ENCODE measurements around the gene OR14A2.

- TF ChIP-seq CTCF (IDR thresholded peaks at IDR 0.05) (no peak), POLR2A (IDR thresholded peaks at IDR 0.05) (no peak)
Observed at GRCh38 chr1:247721222-247721621, 26.7 kb downstream of the OR14A2 start.
